OCI-LY1 (cell line): ENCODE measurements around the gene PA2G4.

ENCODE experiments used
- CTCF ChIP-seq: fragments of 200-600 bp; sonication (generic), shearing (Covaris generic); IDR thresholded peaks from 2 replicates; pipeline ENCODE4 v1.5.1; 2017; ENCODE audit warnings: mild to moderate bottlenecking, antibody characterized with exemption, low read length, moderate library complexity, mixed read lengths
- EZH2 ChIP-seq: fragments of 200-600 bp; sonication (generic), shearing (Covaris generic); IDR thresholded peaks from 2 replicates; pipeline ENCODE4 v1.8.0; 2017; ENCODE audit warnings: borderline replicate concordance, mixed run types, mild to moderate bottlenecking, antibody characterized with exemption, low read length, moderate library complexity, mixed read lengths

GRCh38 chr12:56078931-56079722 lies 25.2 kb upstream of the PA2G4 start:
- TF ChIP-seq CTCF (peak; percentile 58), EZH2 (no peak)
